ENCODE results near the gene NGB. TPM values are rescaled to one million over a fixed set of nuclear protein-coding genes. Genes with fewer than 3 reads are reported as not detected.

NGB gene
- total RNA-seq, 1 experiment from 2014 or later: not detected

DNA sequence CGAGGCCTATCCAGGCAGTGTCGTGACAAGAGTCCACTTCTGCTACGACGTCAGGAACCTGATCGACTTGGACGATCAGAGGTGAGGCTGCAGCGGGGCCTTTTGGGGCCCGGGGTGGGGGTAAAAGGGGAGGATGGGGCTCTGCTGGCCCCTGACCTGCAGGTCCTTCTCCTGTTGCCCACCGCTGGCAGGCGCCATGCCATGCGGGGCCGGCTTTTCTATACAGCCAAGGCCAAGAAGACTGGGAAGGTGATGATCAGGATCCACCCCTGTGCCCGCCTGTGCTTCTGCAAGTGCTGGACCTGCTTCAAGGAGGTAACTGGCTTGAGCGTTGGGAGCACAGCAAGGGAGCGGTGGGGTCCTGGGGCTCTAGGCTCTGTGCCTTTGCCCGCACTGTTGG, 31.6 kb downstream of the NGB start:
- intact Hi-C loops (cut with micrococcal nuclease): no loop called here

DNA sequence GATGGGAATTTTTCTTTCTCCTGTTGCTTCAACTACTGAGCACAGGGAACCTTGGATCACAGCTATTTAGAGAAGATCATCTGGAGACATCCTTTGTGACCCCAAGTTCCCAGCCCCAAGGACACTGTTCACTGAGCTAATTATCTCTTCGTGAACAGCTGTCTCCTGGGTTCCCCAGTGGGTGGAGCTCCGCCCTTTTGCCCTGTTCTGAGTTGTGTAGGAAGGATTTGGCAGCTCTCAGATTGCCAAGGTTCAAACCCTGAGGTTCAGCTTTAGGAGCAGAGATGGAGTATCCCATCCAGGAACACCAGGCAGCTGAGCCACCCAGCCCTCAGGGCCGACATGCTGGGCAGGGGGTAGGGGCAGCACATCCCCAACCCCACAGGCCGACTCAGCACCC, 32.0 kb downstream of the NGB start:
- ChIA-PET CTCF (no interaction called here), POLR2A (no interaction called here), RAD21 (ENCODE audit: low non-redundant PET in 1 of 2, low total read pairs in 2 of 2, uncharacterized antibody in 2 of 2, unreplicated experiment in 2 of 2) (no interaction called here)
- no peaks in the 10 kb centered on the region for H3K9me3 ChIP-seq (ENCODE audit: control insufficient read depth in 1 of 2, insufficient read depth in 1 of 2, low read depth in 1 of 2, low read length in 2 of 2)
- ATAC-seq (no peak), DNase-seq (ENCODE audit: low read depth, low spot score) (no peak)
- no peaks in the 10 kb centered on the region for H3K27me3 ChIP-seq (ENCODE audit: insufficient read depth, low read length)
- no peak for TF ChIP-seq EGR1 (IDR thresholded peaks at IDR 0.05; ENCODE audit: low read depth)
- H3K79me2 ChIP-seq (ENCODE audit: insufficient read depth, low read length): no peaks in the 10 kb centered on the region
- H3K4me3 ChIP-seq (replicated peaks in 1 of 2; ENCODE audit: low read depth in 1 of 2, low read length in 2 of 2): no peak overlapping the region
- H4K20me1 ChIP-seq (ENCODE audit: insufficient read depth): no peaks in the 10 kb centered on the region
- no peaks in the 10 kb centered on the region for H3K9me2 ChIP-seq (ENCODE audit: insufficient read depth)
- intact Hi-C loops (cut with micrococcal nuclease): no loop called here
- H3K27ac ChIP-seq (ENCODE audit: low read depth, low read length): no peak overlapping the region
- H2AFZ ChIP-seq (ENCODE audit: low read depth, low read length, poor library complexity, severe bottlenecking): no peak overlapping the region
- no peaks in the 10 kb centered on the region for H3K4me1 ChIP-seq (ENCODE audit: control insufficient read depth in 1 of 2, insufficient read depth in 2 of 2, low read length in 2 of 2)
- no peak overlapping the region for H3K4me2 ChIP-seq (ENCODE audit: low read length)
- H3K36me3 ChIP-seq (ENCODE audit: control insufficient read depth in 1 of 2, insufficient read depth in 2 of 2, low read length in 2 of 2): no peaks in the 10 kb centered on the region
- no peak overlapping the region for H3K9ac ChIP-seq (ENCODE audit: low read length)
- no TSS peak for BruUV-seq (replicated peaks)

More for the DNA sequence above, 31.6 kb downstream of the NGB start:
- Histone ChIP-seq H3K9me3 (ENCODE audit: control insufficient read depth in 1 of 2, insufficient read depth in 1 of 2, low read depth in 1 of 2, low read length in 2 of 2) (no peaks in the 10 kb centered on the region), H3K4me2 (ENCODE audit: low read length) (no peak overlapping the region), H3K9ac (ENCODE audit: low read length) (no peak overlapping the region), H3K27me3 (ENCODE audit: insufficient read depth, low read length) (no peaks in the 10 kb centered on the region), H2AFZ (ENCODE audit: low read depth, low read length, poor library complexity, severe bottlenecking) (no peak overlapping the region), H3K4me3 (replicated peaks in 1 of 2; ENCODE audit: low read depth in 1 of 2, low read length in 2 of 2) (no peak overlapping the region), H3K36me3 (ENCODE audit: control insufficient read depth in 1 of 2, insufficient read depth in 2 of 2, low read length in 2 of 2) (no peaks in the 10 kb centered on the region), H3K79me2 (ENCODE audit: insufficient read depth, low read length) (no peaks in the 10 kb centered on the region), H3K4me1 (ENCODE audit: control insufficient read depth in 1 of 2, insufficient read depth in 2 of 2, low read length in 2 of 2) (no peaks in the 10 kb centered on the region), H3K9me2 (ENCODE audit: insufficient read depth) (no peaks in the 10 kb centered on the region), H3K27ac (ENCODE audit: low read depth, low read length) (no peak overlapping the region), H4K20me1 (ENCODE audit: insufficient read depth) (no peaks in the 10 kb centered on the region)
- ChIA-PET POLR2A (no interaction called here), RAD21 (ENCODE audit: low non-redundant PET in 1 of 2, low total read pairs in 2 of 2, uncharacterized antibody in 2 of 2, unreplicated experiment in 2 of 2) (no interaction called here), CTCF (no interaction called here)
- BruUV-seq (replicated peaks): no TSS peak
- no peak for DNase-seq (ENCODE audit: low read depth, low spot score)
- ATAC-seq: no peak
- TF ChIP-seq, protein P1, sequence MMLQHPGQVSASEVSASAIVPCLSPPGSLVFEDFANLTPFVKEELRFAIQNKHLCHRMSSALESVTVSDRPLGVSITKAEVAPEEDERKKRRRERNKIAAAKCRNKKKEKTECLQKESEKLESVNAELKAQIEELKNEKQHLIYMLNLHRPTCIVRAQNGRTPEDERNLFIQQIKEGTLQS (IDR thresholded peaks at IDR 0.05): no peak
- TF ChIP-seq ZNF274 (IDR thresholded peaks at IDR 0.05; ENCODE audit: low read depth, low read length) (no peak), SIN3A (IDR thresholded peaks at IDR 0.05; ENCODE audit: low read depth) (no peak)

DNA sequence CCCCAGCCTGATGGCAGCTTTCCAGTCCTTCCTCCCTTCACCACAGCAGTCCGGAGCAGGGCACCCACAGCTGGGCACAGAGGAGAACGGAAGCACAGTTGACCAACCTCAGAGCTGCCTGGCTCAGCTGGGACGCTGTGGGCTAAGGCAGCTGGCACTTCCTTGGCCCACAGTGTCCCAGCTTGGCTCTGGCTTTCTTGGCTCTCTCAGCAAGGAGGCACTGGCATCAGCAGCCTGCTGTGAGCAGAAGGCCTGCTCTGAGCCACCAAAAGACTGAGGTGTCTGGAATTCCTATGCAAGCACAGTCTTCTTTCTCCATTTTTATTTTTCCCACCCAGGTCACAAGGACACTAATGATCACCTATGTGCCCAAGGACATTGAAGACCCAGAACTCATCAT, 32.6 kb downstream of the NGB start:
- Histone ChIP-seq H3K36me3 (ENCODE audit: control insufficient read depth in 1 of 2, insufficient read depth in 2 of 2, low read length in 2 of 2) (no peaks in the 10 kb centered on the region), H2AFZ (ENCODE audit: low read depth, low read length, poor library complexity, severe bottlenecking) (no peak overlapping the region), H3K4me3 (replicated peaks in 1 of 2; ENCODE audit: low read depth in 1 of 2, low read length in 2 of 2) (no peak overlapping the region), H3K27me3 (ENCODE audit: insufficient read depth, low read length) (no peaks in the 10 kb centered on the region), H3K79me2 (ENCODE audit: insufficient read depth, low read length) (no peaks in the 10 kb centered on the region), H3K27ac (ENCODE audit: low read depth, low read length) (no peak overlapping the region), H3K9me2 (ENCODE audit: insufficient read depth) (no peaks in the 10 kb centered on the region), H3K4me1 (ENCODE audit: control insufficient read depth in 1 of 2, insufficient read depth in 2 of 2, low read length in 2 of 2) (no peaks in the 10 kb centered on the region), H3K4me2 (ENCODE audit: low read length) (no peak overlapping the region), H3K9me3 (ENCODE audit: control insufficient read depth in 1 of 2, insufficient read depth in 1 of 2, low read depth in 1 of 2, low read length in 2 of 2) (no peaks in the 10 kb centered on the region), H3K9ac (ENCODE audit: low read length) (no peak overlapping the region), H4K20me1 (ENCODE audit: insufficient read depth) (no peaks in the 10 kb centered on the region)
- TF ChIP-seq, protein P2, sequence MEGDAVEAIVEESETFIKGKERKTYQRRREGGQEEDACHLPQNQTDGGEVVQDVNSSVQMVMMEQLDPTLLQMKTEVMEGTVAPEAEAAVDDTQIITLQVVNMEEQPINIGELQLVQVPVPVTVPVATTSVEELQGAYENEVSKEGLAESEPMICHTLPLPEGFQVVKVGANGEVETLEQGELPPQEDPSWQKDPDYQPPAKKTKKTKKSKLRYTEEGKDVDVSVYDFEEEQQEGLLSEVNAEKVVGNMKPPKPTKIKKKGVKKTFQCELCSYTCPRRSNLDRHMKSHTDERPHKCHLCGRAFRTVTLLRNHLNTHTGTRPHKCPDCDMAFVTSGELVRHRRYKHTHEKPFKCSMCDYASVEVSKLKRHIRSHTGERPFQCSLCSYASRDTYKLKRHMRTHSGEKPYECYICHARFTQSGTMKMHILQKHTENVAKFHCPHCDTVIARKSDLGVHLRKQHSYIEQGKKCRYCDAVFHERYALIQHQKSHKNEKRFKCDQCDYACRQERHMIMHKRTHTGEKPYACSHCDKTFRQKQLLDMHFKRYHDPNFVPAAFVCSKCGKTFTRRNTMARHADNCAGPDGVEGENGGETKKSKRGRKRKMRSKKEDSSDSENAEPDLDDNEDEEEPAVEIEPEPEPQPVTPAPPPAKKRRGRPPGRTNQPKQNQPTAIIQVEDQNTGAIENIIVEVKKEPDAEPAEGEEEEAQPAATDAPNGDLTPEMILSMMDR (IDR thresholded peaks at IDR 0.05 in 2 of 3, conservative IDR thresholded peaks at IDR 0.05 in 1 of 3; ENCODE audit: borderline replicate concordance in 1 of 3, insufficient read depth in 1 of 3, low read depth in 2 of 3, low read length in 2 of 3): no peak
- ChIA-PET POLR2A (no interaction called here), CTCF (no interaction called here), RAD21 (ENCODE audit: low non-redundant PET in 1 of 2, low total read pairs in 2 of 2, uncharacterized antibody in 2 of 2, unreplicated experiment in 2 of 2) (no interaction called here)
- BruUV-seq (replicated peaks): no TSS peak
- ATAC-seq: no peak
- no peak for DNase-seq (ENCODE audit: low read depth, low spot score)
- intact Hi-C loops (cut with micrococcal nuclease): no loop called here

Data from HCT116 (cell line).